IMR-90 (cell line): Measurements from ENCODE around the gene GRID1. TPM values are rescaled to one million over a fixed set of nuclear protein-coding genes. Genes with fewer than 3 reads are reported as not detected.

Experiments used
- ATAC-seq: fragments of 200-7000 bp; cut with Tn5 transposase; 2 replicates; pipeline ENCODE4 v1.9.1; 2020; ENCODE audit warnings: low read depth, mild to moderate bottlenecking, moderate library complexity
- BruUV-seq: library from RNA; stranded (reverse); fragments of 400-500 nt; replicated peaks from 2 replicates; lab custom pipeline; 2021; lab: Mats Ljungman, UMichigan
- CTCF ChIA-PET: fragments of 300-600 bp; formaldehyde crosslinking; extraction: SDS; loops from one replicate; lab custom pipeline; 2021; ENCODE audit warnings: antibody characterized with exemption; lab: Yijun Ruan, JAX
- POLR2A ChIA-PET: fragments of 300-600 bp; sonication (Branson Sonifier 250); formaldehyde crosslinking; loops from one replicate; lab custom pipeline; 2022; ENCODE audit warnings: antibody characterized with exemption; ENCODE audit not compliant: unreplicated experiment; lab: Charles Lee
- DNase-seq: peaks from one replicate; pipeline ENCODE4 v3.0.0; 2013
- H2AFZ ChIP-seq: replicated peaks from 2 replicates; pipeline ENCODE3; 2013; ENCODE audit warnings: low read length, mild to moderate bottlenecking; ENCODE audit not compliant: poor library complexity
- H2AK5ac ChIP-seq: 2 replicates; pipeline ENCODE4 v1.6.1; 2013; ENCODE audit warnings: low read depth, low read length, inconsistent platforms
- H2AK9ac ChIP-seq: replicated peaks from 2 replicates; pipeline ENCODE3; 2013; ENCODE audit warnings: mild to moderate bottlenecking, low read depth, low read length, moderate library complexity; ENCODE audit not compliant: poor library complexity
- H2BK120ac ChIP-seq: 2 replicates; pipeline ENCODE4 v1.6.1; 2013; ENCODE audit warnings: low read depth, low read length, inconsistent platforms
- H2BK15ac ChIP-seq: 3 replicates; pipeline ENCODE4 v1.6.1; 2013; ENCODE audit warnings: low read depth, low read length, inconsistent platforms
- H2BK20ac ChIP-seq: 2 replicates; pipeline ENCODE4 v1.6.1; 2013; ENCODE audit warnings: low read depth, mild to moderate bottlenecking, inconsistent platforms, low read length, moderate library complexity
- H2BK5ac ChIP-seq: 2 replicates; pipeline ENCODE4 v1.6.1; 2013; ENCODE audit warnings: mild to moderate bottlenecking, low read depth, low read length, inconsistent platforms; ENCODE audit not compliant: poor library complexity, severe bottlenecking
- H3K14ac ChIP-seq: replicated peaks from 2 replicates; pipeline ENCODE4 v1.6.1; 2013; ENCODE audit warnings: low read depth, low read length, inconsistent platforms
- H3K18ac ChIP-seq: 2 replicates; pipeline ENCODE4 v1.6.1; 2013; ENCODE audit warnings: low read depth, low read length, control low read depth
- H3K23ac ChIP-seq: 2 replicates; pipeline ENCODE4 v1.6.1; 2013; ENCODE audit warnings: low read depth, low read length, inconsistent platforms
- H3K27ac ChIP-seq: 2 replicates; pipeline ENCODE4 v1.5.1; 2013; ENCODE audit warnings: mild to moderate bottlenecking, control low read depth, low read length; ENCODE audit not compliant: insufficient read depth
- H3K27me3 ChIP-seq: 2 replicates; pipeline ENCODE4 v1.6.1; 2013; ENCODE audit warnings: low read length; ENCODE audit not compliant: control insufficient read depth, insufficient read depth
- H3K36me3 ChIP-seq: 2 replicates; pipeline ENCODE4 v1.6.1; 2013; ENCODE audit warnings: low read length, mixed read lengths; ENCODE audit not compliant: control insufficient read depth, insufficient read depth
- H3K4ac ChIP-seq: 2 replicates; pipeline ENCODE4 v1.6.1; 2013; ENCODE audit warnings: low read depth, low read length, inconsistent platforms
- H3K4me1 ChIP-seq: 2 replicates; pipeline ENCODE4 v1.6.1; 2013; ENCODE audit warnings: low read length, mixed read lengths; ENCODE audit not compliant: control insufficient read depth, insufficient read depth
- H3K4me2 ChIP-seq: 2 replicates; pipeline ENCODE4 v1.6.1; 2013; ENCODE audit warnings: low read depth, mild to moderate bottlenecking, control low read depth, low read length, moderate library complexity
- H3K4me3 ChIP-seq: 2 replicates; pipeline ENCODE4 v1.5.1; 2013; ENCODE audit warnings: low read depth, mild to moderate bottlenecking, control low read depth, low read length, moderate library complexity; ENCODE audit not compliant: insufficient read depth
- H3K56ac ChIP-seq: 2 replicates; pipeline ENCODE4 v1.6.1; 2013; ENCODE audit warnings: low read length, inconsistent platforms; ENCODE audit not compliant: insufficient read depth; ENCODE audit errors: extremely low read depth
- H3K79me1 ChIP-seq, 2 experiments: 2 replicates each; pipeline ENCODE4 v1.6.1; 2013; ENCODE audit warnings: low read length in 2 of 2, inconsistent platforms in 1 of 2, low read depth in 1 of 2
- H3K9ac ChIP-seq: 2 replicates; pipeline ENCODE4 v1.6.1; 2013; ENCODE audit warnings: low read depth, low read length, control low read depth
- H3K9me1 ChIP-seq: 2 replicates; pipeline ENCODE4 v1.6.1; 2013; ENCODE audit warnings: low read length, inconsistent platforms; ENCODE audit not compliant: insufficient read depth
- H3K9me3 ChIP-seq: 2 replicates; pipeline ENCODE4 v1.6.1; 2013; ENCODE audit warnings: low read length; ENCODE audit not compliant: control insufficient read depth, insufficient read depth
- H4K20me1 ChIP-seq: 2 replicates; pipeline ENCODE4 v1.6.1; 2013; ENCODE audit warnings: low read length, inconsistent platforms; ENCODE audit not compliant: insufficient read depth
- H4K5ac ChIP-seq: 2 replicates; pipeline ENCODE4 v1.6.1; 2013; ENCODE audit warnings: mild to moderate bottlenecking, low read depth, low read length, control low read depth
- H4K8ac ChIP-seq, 2 experiments: 2 replicates each; pipeline ENCODE4 v1.6.1; 2013; ENCODE audit warnings: low read depth in 2 of 2, low read length in 2 of 2, control low read depth in 1 of 2, inconsistent platforms in 1 of 2
- H4K91ac ChIP-seq: 2 replicates; pipeline ENCODE4 v1.6.1; 2013; ENCODE audit warnings: low read depth, low read length, inconsistent platforms; ENCODE audit not compliant: insufficient read depth
- RFX5 ChIP-seq: IDR thresholded peaks from 2 replicates; pipeline ENCODE4 v1.8.0; 2012; ENCODE audit warnings: low read depth, mild to moderate bottlenecking, low read length, moderate library complexity
- WGBS, 2 experiments: methylation state at CpG; one replicate each; pipeline versions ENCODE4 v1.1.5 to v1.1.7; 2013; ENCODE audit warnings: missing lambda C conversion rate in 2 of 2; ENCODE audit not compliant: insufficient read length in 1 of 2; ENCODE audit errors: extremely low coverage in 2 of 2; 5-methylcytosine and 5-hydroxymethylcytosine counted together
- dilution Hi-C: fragments of 300-500 bp; cut with HindIII; formaldehyde crosslinking; loops from one replicate; pipeline ENCODE4 v1.14.3; 2018; ENCODE audit warnings: low sequenced_read_pairs; ENCODE audit not compliant: unreplicated experiment
- in situ Hi-C: fragments of 300-500 bp; cut with MboI; formaldehyde crosslinking; loops from 3 replicates; pipeline ENCODE4 v1.14.3; 2019; ENCODE audit warnings: low sequenced_read_pairs, inconsistent platforms, mixed read lengths
- intact Hi-C: fragments of 100-400 bp; cut with micrococcal nuclease; formaldehyde crosslinking; loops from 2 replicates; pipeline ENCODE4 v1.10.0; 2022
- polyA plus RNA-seq, 3 experiments: library from polyadenylated mRNA; depleted of rRNA; stranded (reverse); fragments of >200 nt; gene quantifications; 2 replicates each; pipeline ENCODE4 v1.2.3, GENCODE V29; 2012; ENCODE audit warnings: low replicate concordance in 1 of 3
- total RNA-seq: library from RNA; depleted of rRNA; stranded (reverse); fragments of >200 nt; gene quantifications from 2 replicates; pipeline ENCODE4 v1.2.3, GENCODE V29; 2012

GRID1 gene
- total and polyA plus RNA-seq, 2 of the 4 experiments (the other 2 are of a cell fraction), result not detected

- TF ChIP-seq RFX5, result no peak
- no peak for ATAC-seq
- no peak overlapping the region for H3K4me3 ChIP-seq
- H4K20me1 ChIP-seq, result no peaks in the 10 kb centered on the region
- dilution Hi-C loops, result no loop called here
- H3K18ac ChIP-seq, result no peak overlapping the region
- H2BK20ac ChIP-seq, result no peak overlapping the region
- no peak overlapping the region for H2BK15ac ChIP-seq
- no peak overlapping the region for H4K8ac ChIP-seq
- ChIA-PET POLR2A (no interaction called here), CTCF (no interaction called here)
- H3K9me3 ChIP-seq, result no peaks in the 10 kb centered on the region
- no peak overlapping the region for H2BK5ac ChIP-seq
- H3K79me1 ChIP-seq, result no peaks in the 10 kb centered on the region
- H3K9ac ChIP-seq, result no peak overlapping the region
- H4K91ac ChIP-seq, result no peak overlapping the region
- no TSS peak for BruUV-seq
- H3K9me1 ChIP-seq, result no peaks in the 10 kb centered on the region
- H2AK5ac ChIP-seq, result no peak overlapping the region
- H3K36me3 ChIP-seq, result no peaks in the 10 kb centered on the region
- in situ Hi-C loops, result no loop called here
- 27% methylated on average over 3 of the region's 7 CpGs; no CpG with 5 or more reads in 1 of the 2 experiments for WGBS, 2 experiments
- no peak overlapping the region for H2AFZ ChIP-seq
- no peak overlapping the region for H2AK9ac ChIP-seq
- H3K4ac ChIP-seq, result no peak overlapping the region
- intact Hi-C loops, result no loop called here
- H3K56ac ChIP-seq, result no peak overlapping the region
- H3K4me1 ChIP-seq, result no peaks in the 10 kb centered on the region
- DNase-seq, result no peak
- no peak overlapping the region for H3K23ac ChIP-seq
- H3K14ac ChIP-seq, result no peak overlapping the region
- H3K27ac ChIP-seq, result no peak overlapping the region
- no peak overlapping the region for H3K4me2 ChIP-seq
- H4K5ac ChIP-seq, result no peak overlapping the region
- no peak overlapping the region for H2BK120ac ChIP-seq
- H3K27me3 ChIP-seq, result peaks cover 1% of the 10 kb centered on the region; the same call in 1 of the 2 replicates
Observed at GRCh38 chr10:86233131-86233530, 133.5 kb downstream of the GRID1 start.
